Colonic mucosa (tissue), 4 donors: ENCODE measurements around the gene FAIM2. TPM values are rescaled to one million over a fixed set of nuclear protein-coding genes. Genes with fewer than 3 reads are reported as not detected.

Experiments
- DNase-seq: peaks from one replicate; pipeline ENCODE4 v3.0.0-alpha.2; 2020
- H3K27ac ChIP-seq: fragments of 200-600 bp; one replicate; pipeline ENCODE4 v1.8.0; 2021
- H3K27me3 ChIP-seq: fragments of 200-600 bp; one replicate; pipeline ENCODE4 v1.8.0; 2021
- H3K36me3 ChIP-seq: fragments of 200-600 bp; one replicate; pipeline ENCODE4 v1.8.0; 2021
- H3K4me1 ChIP-seq: fragments of 200-600 bp; one replicate; pipeline ENCODE4 v1.8.0; 2021; ENCODE audit warnings: mild to moderate bottlenecking
- H3K4me3 ChIP-seq: fragments of 200-600 bp; one replicate; pipeline ENCODE4 v1.8.0; 2021
- H3K9ac ChIP-seq, 2 donors: one replicate each; pipeline ENCODE4 v1.7.0; 2013; ENCODE audit warnings: control low read depth in 2 of 2, low read depth in 2 of 2, low read length in 2 of 2
- H3K9me3 ChIP-seq: fragments of 200-600 bp; one replicate; pipeline ENCODE4 v1.8.0; 2021
- intact Hi-C: fragments of 100-400 bp; cut with DNase I; formaldehyde crosslinking; loops from one replicate; pipeline ENCODE4 v1.14.1; 2022
- total RNA-seq, 2 donors: library from RNA; stranded (reverse); fragmentation: NEBNext Ultra II Directional in 1 of 2; extraction: Animal tissue kit (Norgen Biotek cat#: 25700) in 1 of 2; gene quantifications; one replicate each; pipeline ENCODE4 v1.2.1, GENCODE V29; 2021
- TF ChIP-seq, protein P1 (sequence below): fragments of 200-600 bp; IDR thresholded peaks from one replicate; pipeline ENCODE4 v1.8.0; 2022; ENCODE audit warnings: antibody characterized with exemption, mild to moderate bottlenecking
- donor health status: healthy.
- donor health status: DM: no; HTN: no; CAD: no.
- donor health status: DM: no; HTN: no; CAD: no.

The FAIM2 gene
- total RNA-seq, 2 donors from 2014 or later, result 2.8 to 3.6 TPM

DNA sequence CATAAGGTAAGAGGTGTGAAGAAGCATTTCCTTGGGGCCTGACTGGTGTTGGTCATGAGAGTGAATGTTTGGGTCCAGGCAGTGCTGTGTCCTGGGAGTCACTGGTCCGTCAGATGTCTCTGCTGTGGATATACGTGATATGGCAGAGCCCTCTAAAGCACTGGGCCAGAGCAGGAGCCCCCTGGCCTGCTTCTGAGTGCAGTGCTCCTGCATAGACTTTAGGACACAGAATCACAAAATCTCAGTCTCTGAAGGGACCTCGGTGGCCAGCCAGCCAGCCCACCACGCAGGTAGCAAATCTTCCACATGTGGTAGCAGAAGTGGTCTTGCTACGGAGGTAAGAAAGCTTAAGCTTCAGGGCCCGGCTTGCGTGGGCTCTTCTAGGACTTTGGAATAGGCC lies 28.3 kb upstream of the FAIM2 start:
- no peak overlapping the region for H3K9ac ChIP-seq
- H3K9me3 ChIP-seq, result no peaks in the 10 kb centered on the region
- no peak overlapping the region for H3K4me3 ChIP-seq
- no peaks in the 10 kb centered on the region for H3K27me3 ChIP-seq
- no peaks in the 10 kb centered on the region for H3K4me1 ChIP-seq
- no peak for DNase-seq
- TF ChIP-seq, protein P1, sequence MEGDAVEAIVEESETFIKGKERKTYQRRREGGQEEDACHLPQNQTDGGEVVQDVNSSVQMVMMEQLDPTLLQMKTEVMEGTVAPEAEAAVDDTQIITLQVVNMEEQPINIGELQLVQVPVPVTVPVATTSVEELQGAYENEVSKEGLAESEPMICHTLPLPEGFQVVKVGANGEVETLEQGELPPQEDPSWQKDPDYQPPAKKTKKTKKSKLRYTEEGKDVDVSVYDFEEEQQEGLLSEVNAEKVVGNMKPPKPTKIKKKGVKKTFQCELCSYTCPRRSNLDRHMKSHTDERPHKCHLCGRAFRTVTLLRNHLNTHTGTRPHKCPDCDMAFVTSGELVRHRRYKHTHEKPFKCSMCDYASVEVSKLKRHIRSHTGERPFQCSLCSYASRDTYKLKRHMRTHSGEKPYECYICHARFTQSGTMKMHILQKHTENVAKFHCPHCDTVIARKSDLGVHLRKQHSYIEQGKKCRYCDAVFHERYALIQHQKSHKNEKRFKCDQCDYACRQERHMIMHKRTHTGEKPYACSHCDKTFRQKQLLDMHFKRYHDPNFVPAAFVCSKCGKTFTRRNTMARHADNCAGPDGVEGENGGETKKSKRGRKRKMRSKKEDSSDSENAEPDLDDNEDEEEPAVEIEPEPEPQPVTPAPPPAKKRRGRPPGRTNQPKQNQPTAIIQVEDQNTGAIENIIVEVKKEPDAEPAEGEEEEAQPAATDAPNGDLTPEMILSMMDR, result no peak
- intact Hi-C loops, result no loop called here
- no peaks in the 10 kb centered on the region for H3K36me3 ChIP-seq
- H3K27ac ChIP-seq, result no peak overlapping the region

DNA sequence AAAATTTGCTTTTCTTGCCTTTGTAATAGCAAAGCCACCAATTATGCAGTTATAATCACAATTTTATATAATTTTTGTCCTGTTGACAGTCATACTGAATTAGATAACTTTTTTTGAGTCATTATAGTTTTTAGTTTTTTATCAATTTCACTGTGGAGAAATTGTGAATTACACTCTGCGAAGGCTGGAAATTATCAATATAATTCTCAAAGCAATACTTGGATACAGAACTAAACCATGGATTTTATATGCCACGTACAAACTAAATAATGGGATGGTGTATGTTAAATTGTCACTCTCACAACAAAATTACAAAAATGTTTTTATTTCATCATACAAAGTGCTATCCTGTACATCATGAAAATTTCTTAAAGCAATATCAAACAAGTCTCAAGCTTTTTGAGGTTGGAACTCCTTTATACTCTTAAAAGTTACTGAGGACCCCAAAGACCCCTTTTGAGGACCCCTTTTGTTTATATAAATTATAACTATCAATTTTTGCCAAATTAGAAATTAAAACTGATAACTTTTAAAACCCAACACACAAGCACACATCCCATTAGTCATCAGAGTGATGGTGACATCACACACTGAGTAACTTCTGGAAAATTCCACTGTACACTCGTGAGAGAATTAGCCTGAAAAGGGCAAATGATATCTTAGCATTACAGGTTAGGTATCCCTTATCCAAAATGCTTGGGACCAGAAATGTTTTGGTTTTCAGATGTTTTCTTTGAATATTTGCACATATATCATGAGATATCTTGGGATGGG lies 27.0 kb upstream of the FAIM2 start:
- DNase-seq, result no peak
- no peak overlapping the region for H3K9ac ChIP-seq
- no peak overlapping the region for H3K4me3 ChIP-seq
- H3K27me3 ChIP-seq, result no peaks in the 10 kb centered on the region
- H3K36me3 ChIP-seq, result no peaks in the 10 kb centered on the region
- no peaks in the 10 kb centered on the region for H3K4me1 ChIP-seq
- no peaks in the 10 kb centered on the region for H3K9me3 ChIP-seq
- no peak overlapping the region for H3K27ac ChIP-seq
- intact Hi-C loops, result no loop called here
- TF ChIP-seq, protein P1, result no peak

DNA sequence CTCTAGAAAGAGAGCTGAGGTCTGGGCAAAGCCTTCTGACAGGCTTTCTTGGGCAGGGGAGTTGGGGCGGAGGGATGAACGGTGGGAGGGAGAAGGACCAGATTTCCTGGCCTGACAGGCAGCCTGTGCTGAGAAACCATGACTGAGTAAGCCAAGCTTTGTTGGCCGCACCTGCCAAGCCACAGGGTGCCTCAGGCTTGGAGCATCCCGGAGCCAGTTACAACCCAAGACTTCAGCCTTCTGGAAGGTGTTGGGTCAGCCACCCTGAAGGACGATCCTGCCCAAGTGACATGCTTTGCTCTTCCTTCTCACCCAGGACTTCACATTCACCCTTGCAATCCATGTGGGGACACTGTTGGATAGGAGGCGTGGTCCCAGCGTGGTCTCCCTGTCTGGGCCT lies 25.9 kb upstream of the FAIM2 start:
- intact Hi-C loops, result no loop called here
- no peak overlapping the region for H3K9ac ChIP-seq
- no peak overlapping the region for H3K4me3 ChIP-seq
- DNase-seq, result no peak
- H3K36me3 ChIP-seq, result no peaks in the 10 kb centered on the region
- TF ChIP-seq, protein P1, result no peak
- H3K27me3 ChIP-seq, result no peaks in the 10 kb centered on the region
- H3K4me1 ChIP-seq, result no peaks in the 10 kb centered on the region
- no peaks in the 10 kb centered on the region for H3K9me3 ChIP-seq
- no peak overlapping the region for H3K27ac ChIP-seq

DNA sequence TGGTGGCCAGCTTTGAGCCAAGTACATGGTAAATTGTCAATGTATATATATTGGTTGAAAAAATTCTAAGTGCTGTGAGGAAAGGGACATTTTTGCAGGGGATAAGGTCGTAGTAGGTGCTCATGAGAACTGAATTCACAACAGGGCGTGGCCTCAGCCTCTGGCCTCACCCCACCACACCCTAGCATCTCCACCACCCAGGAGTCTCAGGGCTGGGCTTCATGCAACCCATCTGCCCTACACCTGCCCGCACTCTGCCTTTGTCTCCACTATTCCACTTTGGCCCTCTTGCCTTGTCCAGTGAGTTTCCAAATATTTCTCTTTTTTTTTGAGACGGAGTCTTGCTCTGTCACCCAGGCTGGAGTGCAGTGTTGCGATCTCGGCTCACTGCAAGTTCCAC lies 24.8 kb upstream of the FAIM2 start:
- no peaks in the 10 kb centered on the region for H3K36me3 ChIP-seq
- H3K9me3 ChIP-seq, result no peaks in the 10 kb centered on the region
- DNase-seq, result no peak
- H3K27ac ChIP-seq, result no peak overlapping the region
- intact Hi-C loops, result no loop called here
- H3K4me1 ChIP-seq, result no peaks in the 10 kb centered on the region
- TF ChIP-seq, protein P1, result no peak
- no peaks in the 10 kb centered on the region for H3K27me3 ChIP-seq
- no peak overlapping the region for H3K4me3 ChIP-seq
- no peak overlapping the region for H3K9ac ChIP-seq

DNA sequence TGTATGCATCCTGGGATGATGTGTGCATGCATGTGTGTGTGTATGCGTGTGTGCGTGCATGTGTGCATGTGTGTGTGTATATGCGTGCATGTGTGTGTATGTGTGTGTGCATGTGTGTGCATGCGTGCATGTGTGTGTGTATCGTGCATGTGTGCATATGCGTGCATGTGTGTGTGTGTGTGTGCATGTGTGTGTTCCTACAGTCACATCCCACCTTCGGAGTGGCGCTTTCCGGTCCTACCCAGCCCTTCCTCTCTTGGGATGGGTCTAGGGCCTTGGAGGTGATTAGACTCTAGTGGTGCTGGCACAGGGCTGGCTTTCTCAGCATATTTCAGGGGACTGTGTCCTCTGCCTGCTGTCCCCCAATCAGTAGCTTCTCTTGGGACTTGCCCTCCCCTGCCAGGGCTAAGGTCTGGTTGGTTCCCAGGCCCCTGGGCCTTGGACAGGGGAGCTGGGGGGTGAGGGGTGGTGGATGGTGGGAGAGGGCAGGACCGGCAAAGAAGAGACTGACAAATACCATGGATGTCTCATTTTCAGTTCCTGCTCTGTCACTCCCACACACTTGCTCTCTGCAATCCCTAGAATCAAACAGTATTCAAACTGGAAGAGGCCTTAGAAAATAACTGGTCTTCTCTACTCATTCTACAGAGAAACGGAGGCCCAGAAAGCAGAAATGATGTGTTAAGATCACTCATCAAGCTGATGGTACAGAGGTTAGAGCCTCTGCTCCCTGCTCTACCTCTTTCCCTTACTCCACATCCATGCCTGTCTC lies 21.9 kb upstream of the FAIM2 start:
- intact Hi-C loops, result no loop called here
- H3K4me1 ChIP-seq, result no peaks in the 10 kb centered on the region

More for the DNA sequence above, 21.9 kb upstream of the FAIM2 start:
- TF ChIP-seq, protein P1, result no peak
- Histone ChIP-seq H3K36me3 (no peaks in the 10 kb centered on the region), H3K27ac (no peak overlapping the region), H3K9me3 (no peaks in the 10 kb centered on the region), H3K9ac (no peak overlapping the region), H3K4me3 (no peak overlapping the region), H3K27me3 (no peaks in the 10 kb centered on the region)
- no peak for DNase-seq
